HCT116 (cell line): ENCODE data around the gene RPL4. TPM values are rescaled to one million over a fixed set of nuclear protein-coding genes. Genes with fewer than 3 reads are reported as not detected.

Experiments
- ATAC-seq: fragments of 200-7000 bp; cut with Tn5 transposase; 2 replicates; pipeline ENCODE4 v1.9.1; 2020; ENCODE audit warnings: mild to moderate bottlenecking, moderate library complexity
- BruUV-seq: library from RNA; stranded (reverse); fragments of 400-500 nt; replicated peaks from 2 replicates; lab custom pipeline; 2021; lab: Mats Ljungman, UMichigan
- CTCF ChIA-PET: fragments of 300-600 bp; sonication (Branson Sonifier 250); formaldehyde crosslinking; loops from one replicate; lab custom pipeline; 2021; ENCODE audit warnings: antibody characterized with exemption; lab: Charles Lee
- POLR2A ChIA-PET: fragments of 300-600, 350-600 bp; sonication (Branson Sonifier 250); formaldehyde crosslinking; loops from one replicate; lab custom pipeline; 2021; ENCODE audit warnings: antibody characterized with exemption; lab: Charles Lee
- RAD21 ChIA-PET, 2 experiments: fragments of 300-600 bp; sonication (Branson Sonifier 250); formaldehyde crosslinking; loops; one replicate each; lab custom pipeline; 2023; ENCODE audit warnings: low total read pairs in 2 of 2; ENCODE audit not compliant: uncharacterized antibody in 2 of 2, unreplicated experiment in 2 of 2, low non-redundant PET in 1 of 2; lab: Charles Lee
- DNase-seq: peaks from one replicate; pipeline ENCODE4 v3.0.0-alpha.2; 2010; ENCODE audit warnings: low read depth, low spot score
- H2AFZ ChIP-seq: fragments of 200-600 bp; shearing (Covaris generic), sonication (generic); 2 replicates; pipeline ENCODE4 v1.6.1; 2017; ENCODE audit warnings: low read depth, mixed run types, mixed read lengths, antibody characterized with exemption, low read length; ENCODE audit not compliant: poor library complexity, severe bottlenecking
- H3K27ac ChIP-seq: 2 replicates; pipeline ENCODE4 v1.5.1; 2012; ENCODE audit warnings: low read depth, low read length
- H3K27me3 ChIP-seq: fragments of 200-600 bp; sonication (generic); 2 replicates; pipeline ENCODE4 v1.6.1; 2016; ENCODE audit warnings: mixed run types, low read length, mixed read lengths; ENCODE audit not compliant: insufficient read depth
- H3K36me3 ChIP-seq, 2 experiments: fragments of 200-500 bp in 1 of 2; fragments of 200-600 bp in 1 of 2; sonication (Bioruptor generic) in 1 of 2; sonication (generic) in 1 of 2; 2 replicates each; pipeline versions ENCODE4 v1.5.1 to v1.6.1; 2014 to 2016; ENCODE audit warnings: low read length in 2 of 2, inconsistent platforms in 1 of 2, mixed read lengths in 1 of 2, mixed run types in 1 of 2; ENCODE audit not compliant: insufficient read depth in 2 of 2, control insufficient read depth in 1 of 2
- H3K4me1 ChIP-seq, 2 experiments: fragments of 200-600 bp in 1 of 2; sonication (generic) in 1 of 2; 2 replicates each; pipeline versions ENCODE4 v1.5.1 to v1.6.1; 2012 to 2017; ENCODE audit warnings: low read length in 2 of 2, inconsistent platforms in 1 of 2, mild to moderate bottlenecking in 1 of 2, mixed read lengths in 1 of 2, mixed run types in 1 of 2, moderate library complexity in 1 of 2; ENCODE audit not compliant: insufficient read depth in 2 of 2, control insufficient read depth in 1 of 2
- H3K4me2 ChIP-seq: fragments of 200-600 bp; sonication (generic); 2 replicates; pipeline ENCODE4 v1.6.1; 2017; ENCODE audit warnings: mixed run types, low read length, mixed read lengths
- H3K4me3 ChIP-seq, 2 experiments: fragments of 200-600 bp in 1 of 2; sonication (generic) in 1 of 2; replicated peaks in 1 of 2; 2 replicates each; pipeline ENCODE4 v1.5.1; 2011 to 2016; ENCODE audit warnings: low read length in 2 of 2, control low read depth in 1 of 2, low read depth in 1 of 2, mild to moderate bottlenecking in 1 of 2, mixed read lengths in 1 of 2, mixed run types in 1 of 2
- H3K79me2 ChIP-seq: fragments of 200-600 bp; sonication (generic); 2 replicates; pipeline ENCODE4 v1.6.1; 2017; ENCODE audit warnings: mild to moderate bottlenecking, mixed run types, low read length, moderate library complexity, mixed read lengths; ENCODE audit not compliant: insufficient read depth
- H3K9ac ChIP-seq: fragments of 200-600 bp; sonication (generic); 2 replicates; pipeline ENCODE4 v1.6.1; 2016; ENCODE audit warnings: low read length, mixed read lengths
- H3K9me2 ChIP-seq: fragments of 200-600 bp; sonication (generic), shearing (Covaris generic); 2 replicates; pipeline ENCODE4 v1.6.1; 2017; ENCODE audit warnings: mixed run types, mild to moderate bottlenecking, moderate library complexity; ENCODE audit not compliant: insufficient read depth
- H3K9me3 ChIP-seq, 2 experiments: fragments of 200-500 bp in 1 of 2; fragments of 200-600 bp in 1 of 2; sonication (Bioruptor generic) in 1 of 2; sonication (generic) in 1 of 2; 2 replicates each; pipeline ENCODE4 v1.6.1; 2014 to 2017; ENCODE audit warnings: low read length in 2 of 2, mixed read lengths in 2 of 2, inconsistent platforms in 1 of 2, low read depth in 1 of 2, mild to moderate bottlenecking in 1 of 2, mixed run types in 1 of 2, moderate library complexity in 1 of 2; ENCODE audit not compliant: control insufficient read depth in 1 of 2, insufficient read depth in 1 of 2
- H4K20me1 ChIP-seq: fragments of 200-600 bp; sonication (generic), shearing (Covaris generic); 2 replicates; pipeline ENCODE4 v1.6.1; 2017; ENCODE audit warnings: mixed run types, mild to moderate bottlenecking, moderate library complexity; ENCODE audit not compliant: insufficient read depth
- ATF3 ChIP-seq: IDR thresholded peaks from 2 replicates; pipeline ENCODE4 v1.6.1; 2012
- CBX3 ChIP-seq: IDR thresholded peaks from 2 replicates; pipeline ENCODE4 v1.6.1; 2012; ENCODE audit warnings: low read depth
- CEBPB ChIP-seq: IDR thresholded peaks from 2 replicates; pipeline ENCODE4 v1.6.1; 2012; ENCODE audit warnings: low read depth
- CTCF ChIP-seq, 3 experiments: fragments of 200-600 bp in 1 of 3; sonication (generic) in 1 of 3; IDR thresholded peaks in 2 of 3; conservative IDR thresholded peaks in 1 of 3; 2 replicates each; pipeline ENCODE4 v1.5.1; 2012 to 2017; ENCODE audit warnings: low read depth in 2 of 3, low read length in 2 of 3, antibody characterized with exemption in 1 of 3, borderline replicate concordance in 1 of 3, control low read depth in 1 of 3, mild to moderate bottlenecking in 1 of 3, mixed read lengths in 1 of 3, mixed run types in 1 of 3, moderate library complexity in 1 of 3; ENCODE audit not compliant: insufficient read depth in 1 of 3
- EGR1 ChIP-seq: IDR thresholded peaks from 2 replicates; pipeline ENCODE4 v1.6.1; 2012; ENCODE audit warnings: low read depth
- ELF1 ChIP-seq: IDR thresholded peaks from 2 replicates; pipeline ENCODE4 v1.6.1; 2012; ENCODE audit warnings: low read depth, borderline replicate concordance
- EZH2 ChIP-seq: fragments of 200-600 bp; sonication (generic); IDR thresholded peaks from 2 replicates; pipeline ENCODE4 v1.6.1; 2017; ENCODE audit warnings: antibody characterized with exemption, mixed run types
- FOSL1 ChIP-seq: IDR thresholded peaks from 2 replicates; pipeline ENCODE4 v1.6.1; 2012; ENCODE audit warnings: low read depth
- JUND ChIP-seq: IDR thresholded peaks from 2 replicates; pipeline ENCODE4 v1.6.1; 2012
- MAX ChIP-seq: IDR thresholded peaks from 2 replicates; pipeline ENCODE4 v1.6.1; 2012
- POLR2AphosphoS5 ChIP-seq: IDR thresholded peaks from 2 replicates; pipeline ENCODE4 v1.6.1; 2011; ENCODE audit warnings: mild to moderate bottlenecking, low read depth, low read length, moderate library complexity
- REST ChIP-seq: IDR thresholded peaks from 2 replicates; pipeline ENCODE4 v1.6.1; 2012; ENCODE audit warnings: low read depth
- SIN3A ChIP-seq: IDR thresholded peaks from 2 replicates; pipeline ENCODE4 v1.6.1; 2012; ENCODE audit warnings: low read depth
- TCF7L2 ChIP-seq: IDR thresholded peaks from 2 replicates; pipeline ENCODE4 v1.7.0; 2011; ENCODE audit warnings: borderline replicate concordance, inconsistent platforms; ENCODE audit not compliant: insufficient read depth, insufficient read length; ENCODE audit errors: extremely low read depth
- YY1 ChIP-seq: IDR thresholded peaks from 2 replicates; pipeline ENCODE4 v1.6.1; 2011; ENCODE audit warnings: low read length, low read depth, moderate library complexity, mild to moderate bottlenecking; ENCODE audit not compliant: insufficient replicate concordance; ENCODE audit errors: extremely low read depth
- ZBTB33 ChIP-seq: IDR thresholded peaks from 2 replicates; pipeline ENCODE4 v1.6.1; 2011; ENCODE audit warnings: mild to moderate bottlenecking, low read length, moderate library complexity; ENCODE audit not compliant: insufficient replicate concordance; ENCODE audit errors: extremely low read depth
- ZFX ChIP-seq: fragments of 450-650 bp; IDR thresholded peaks from 2 replicates; pipeline ENCODE4 v1.6.1; 2017
- ZNF274 ChIP-seq: fragments of 200-500 bp; sonication (Bioruptor generic); IDR thresholded peaks from 2 replicates; pipeline ENCODE4 v1.6.1; 2014; ENCODE audit warnings: mild to moderate bottlenecking, low read depth, low read length, inconsistent platforms
- intact Hi-C: fragments of 100-400 bp; cut with micrococcal nuclease; formaldehyde crosslinking; loops from 2 replicates; pipeline ENCODE4 v1.10.0; 2022
- total RNA-seq: library from RNA; stranded (reverse); gene quantifications from one replicate; pipeline ENCODE4 v1.2.1, GENCODE V29; 2021; ENCODE audit not compliant: unreplicated experiment

RPL4 gene
- total RNA-seq, 1 experiment from 2014 or later: 3,818 TPM

- CTCF ChIA-PET: no interaction called here
- ATAC-seq: no peak
- H4K20me1 ChIP-seq: no peaks in the 10 kb centered on the region
- no peak overlapping the region for H3K9ac ChIP-seq
- intact Hi-C loops: no loop called here
- H3K4me1 ChIP-seq: no peaks in the 10 kb centered on the region
- POLR2A ChIA-PET: no interaction called here
- BruUV-seq: no TSS peak
- RAD21 ChIA-PET: no interaction called here
- no peak overlapping the region for H3K4me3 ChIP-seq
- H2AFZ ChIP-seq: no peak overlapping the region
- TF ChIP-seq CEBPB (no peak), ZNF274 (no peak), SIN3A (no peak), CTCF (IDR thresholded peaks at IDR 0.05 in 2 of 3, conservative IDR thresholded peaks at IDR 0.05 in 1 of 3; ENCODE audit: borderline replicate concordance in 1 of 3, insufficient read depth in 1 of 3, low read depth in 2 of 3, low read length in 2 of 3) (no peak), ATF3 (no peak), MAX (no peak), EGR1 (no peak), CBX3 (no peak), EZH2 (no peak), JUND (no peak), POLR2AphosphoS5 (no peak), YY1 (no peak), REST (no peak), ELF1 (no peak), ZFX (no peak), TCF7L2 (no peak), FOSL1 (no peak), ZBTB33 (no peak)
- H3K36me3 ChIP-seq: peaks cover 24 to 29% of the 10 kb centered on the region in 2 experiments; a peak in 3 of 4 replicates
- H3K79me2 ChIP-seq: peaks cover under 1% of the 10 kb centered on the region; the same call in 1 of the 2 replicates
- DNase-seq: no peak
- H3K27ac ChIP-seq: no peak overlapping the region
- H3K4me2 ChIP-seq: no peak overlapping the region
- H3K9me2 ChIP-seq: no peaks in the 10 kb centered on the region
- H3K27me3 ChIP-seq: no peaks in the 10 kb centered on the region
- no peaks in the 10 kb centered on the region for H3K9me3 ChIP-seq
Observed at GRCh38 chr15:66523926-66524325, 19.3 kb upstream of the RPL4 start.
